HG03103 (cell line): Measurements from ENCODE around the gene CCDC136.

ENCODE experiments used
- ATAC-seq: cut with Tn5 transposase; IDR thresholded peaks from one replicate; pipeline ENCODE4 v1.9.1; 2021; ENCODE audit warnings: low read depth; ENCODE audit not compliant: unreplicated experiment

Gene CCDC136

GRCh38 chr7:128841921-128842673, 50.3 kb downstream of the CCDC136 start:
- no peak for ATAC-seq

- no peak for ATAC-seq
Measured at GRCh38 chr7:128842674-128843641, 51.2 kb downstream of the CCDC136 start.

GRCh38 chr7:128843938-128844621, 52.3 kb downstream of the CCDC136 start:
- ATAC-seq = no peak

GRCh38 chr7:128844777-128845311, 53.1 kb downstream of the CCDC136 start:
- ATAC-seq = no peak

GRCh38 chr7:128845475-128845874, 53.7 kb downstream of the CCDC136 start:
- no peak for ATAC-seq

GRCh38 chr7:128845987-128846386, 54.2 kb downstream of the CCDC136 start:
- no peak for ATAC-seq

GRCh38 chr7:128846781-128847444, 55.1 kb downstream of the CCDC136 start:
- ATAC-seq = no peak

GRCh38 chr7:128847721-128848211, 56.0 kb downstream of the CCDC136 start:
- ATAC-seq = no peak

GRCh38 chr7:128848289-128849155, 56.8 kb downstream of the CCDC136 start:
- no peak for ATAC-seq

GRCh38 chr7:128849156-128849515, 57.4 kb downstream of the CCDC136 start:
- no peak for ATAC-seq

GRCh38 chr7:128849804-128850490, 58.2 kb downstream of the CCDC136 start:
- ATAC-seq = no peak

- no peak for ATAC-seq
Measured at GRCh38 chr7:128852537-128853254, 60.9 kb downstream of the CCDC136 start.

GRCh38 chr7:128853799-128854198, 62.0 kb downstream of the CCDC136 start:
- ATAC-seq = no peak

- ATAC-seq = no peak
Measured at GRCh38 chr7:128854396-128854795, 62.6 kb downstream of the CCDC136 start.

GRCh38 chr7:128855559-128855958, 63.8 kb downstream of the CCDC136 start:
- no peak for ATAC-seq

GRCh38 chr7:128856001-128856718, 64.4 kb downstream of the CCDC136 start:
- ATAC-seq = no peak
